ENCODE results near the gene PRR12. TPM values are rescaled to one million over a fixed set of nuclear protein-coding genes. Genes with fewer than 3 reads are reported as not detected.

Gene PRR12
- total RNA-seq, 1 donor from 2014 or later = 32.0 TPM

DNA sequence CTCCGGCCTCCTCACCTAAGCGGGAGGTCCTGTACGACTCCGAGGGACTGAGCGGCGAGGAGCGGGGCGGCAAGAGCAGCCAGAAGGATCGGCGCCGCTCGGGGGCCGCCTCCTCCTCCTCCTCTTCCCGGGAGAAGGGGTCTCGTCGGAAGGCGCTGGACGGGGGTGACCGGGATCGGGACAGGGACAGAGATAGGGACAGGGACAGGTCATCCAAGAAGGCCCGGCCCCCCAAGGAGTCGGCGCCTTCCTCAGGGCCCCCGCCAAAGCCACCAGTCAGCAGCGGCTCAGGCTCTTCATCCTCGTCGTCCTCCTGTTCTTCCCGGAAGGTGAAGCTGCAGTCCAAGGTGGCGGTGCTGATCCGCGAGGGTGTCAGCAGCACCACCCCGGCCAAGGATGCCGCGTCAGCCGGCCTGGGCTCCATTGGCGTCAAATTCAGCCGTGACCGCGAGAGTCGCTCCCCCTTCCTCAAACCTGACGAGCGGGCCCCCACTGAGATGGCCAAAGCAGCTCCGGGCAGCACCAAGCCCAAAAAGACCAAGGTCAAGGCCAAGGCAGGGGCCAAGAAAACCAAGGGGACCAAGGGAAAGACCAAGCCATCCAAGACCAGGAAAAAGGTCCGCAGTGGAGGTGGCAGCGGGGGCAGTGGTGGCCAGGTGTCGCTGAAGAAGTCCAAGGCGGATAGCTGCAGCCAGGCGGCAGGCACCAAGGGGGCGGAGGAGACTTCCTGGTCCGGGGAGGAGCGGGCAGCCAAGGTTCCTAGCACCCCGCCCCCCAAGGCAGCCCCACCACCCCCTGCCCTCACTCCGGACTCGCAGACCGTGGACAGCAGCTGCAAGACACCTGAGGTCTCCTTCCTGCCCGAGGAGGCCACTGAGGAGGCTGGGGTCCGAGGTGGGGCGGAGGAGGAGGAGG lies 61.8 kb downstream of the PRR12 start:
- Histone ChIP-seq H3K27me3 (ENCODE audit: low read depth) (no peaks in the 10 kb centered on the region), H3K4me1 (no peaks in the 10 kb centered on the region), H3K36me3 (peaks cover 92% of the 10 kb centered on the region), H3K4me3 (no peak overlapping the region), H3K27ac (no peak overlapping the region), H3K9me3 (no peaks in the 10 kb centered on the region)
- intact Hi-C loops (cut with DNase I) = no loop called here
- no peak for DNase-seq
- ATAC-seq = no peak
- TF ChIP-seq, protein P1, sequence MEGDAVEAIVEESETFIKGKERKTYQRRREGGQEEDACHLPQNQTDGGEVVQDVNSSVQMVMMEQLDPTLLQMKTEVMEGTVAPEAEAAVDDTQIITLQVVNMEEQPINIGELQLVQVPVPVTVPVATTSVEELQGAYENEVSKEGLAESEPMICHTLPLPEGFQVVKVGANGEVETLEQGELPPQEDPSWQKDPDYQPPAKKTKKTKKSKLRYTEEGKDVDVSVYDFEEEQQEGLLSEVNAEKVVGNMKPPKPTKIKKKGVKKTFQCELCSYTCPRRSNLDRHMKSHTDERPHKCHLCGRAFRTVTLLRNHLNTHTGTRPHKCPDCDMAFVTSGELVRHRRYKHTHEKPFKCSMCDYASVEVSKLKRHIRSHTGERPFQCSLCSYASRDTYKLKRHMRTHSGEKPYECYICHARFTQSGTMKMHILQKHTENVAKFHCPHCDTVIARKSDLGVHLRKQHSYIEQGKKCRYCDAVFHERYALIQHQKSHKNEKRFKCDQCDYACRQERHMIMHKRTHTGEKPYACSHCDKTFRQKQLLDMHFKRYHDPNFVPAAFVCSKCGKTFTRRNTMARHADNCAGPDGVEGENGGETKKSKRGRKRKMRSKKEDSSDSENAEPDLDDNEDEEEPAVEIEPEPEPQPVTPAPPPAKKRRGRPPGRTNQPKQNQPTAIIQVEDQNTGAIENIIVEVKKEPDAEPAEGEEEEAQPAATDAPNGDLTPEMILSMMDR (IDR thresholded peaks at IDR 0.05) = no peak

GRCh38 chr19:49653466-49653806 lies 62.5 kb downstream of the PRR12 start:
- intact Hi-C loops (cut with DNase I) = no loop called here
- Histone ChIP-seq H3K27ac (no peak overlapping the region), H3K27me3 (ENCODE audit: low read depth) (no peaks in the 10 kb centered on the region), H3K4me3 (no peak overlapping the region), H3K36me3 (peaks cover 92% of the 10 kb centered on the region), H3K4me1 (no peaks in the 10 kb centered on the region), H3K9me3 (no peaks in the 10 kb centered on the region)
- ATAC-seq (no peak), DNase-seq (no peak)
- TF ChIP-seq, protein P1 (IDR thresholded peaks at IDR 0.05) = no peak

GRCh38 chr19:49654581-49654980 lies 63.6 kb downstream of the PRR12 start:
- ATAC-seq = no peak
- H3K36me3 ChIP-seq = peaks cover 92% of the 10 kb centered on the region
- no peak overlapping the region for H3K27ac ChIP-seq

GRCh38 chr19:49655570-49656455 lies 64.8 kb downstream of the PRR12 start:
- TF ChIP-seq, protein P1 (IDR thresholded peaks at IDR 0.05) = no peak
- ATAC-seq (no peak), DNase-seq (no peak)
- Histone ChIP-seq H3K4me3 (no peak overlapping the region), H3K27ac (peak overlapping the region; percentile 18), H3K9me3 (no peaks in the 10 kb centered on the region), H3K36me3 (peaks cover 93% of the 10 kb centered on the region), H3K4me1 (no peaks in the 10 kb centered on the region), H3K27me3 (ENCODE audit: low read depth) (no peaks in the 10 kb centered on the region)
- intact Hi-C loops (cut with DNase I) = no loop called here

More at GRCh38 chr19:49654581-49654980, 63.6 kb downstream of the PRR12 start:
- no peaks in the 10 kb centered on the region for H3K27me3 ChIP-seq (ENCODE audit: low read depth)
- no peaks in the 10 kb centered on the region for H3K9me3 ChIP-seq
- H3K4me1 ChIP-seq = no peaks in the 10 kb centered on the region
- intact Hi-C loops (cut with DNase I) = no loop called here
- TF ChIP-seq, protein P1 (IDR thresholded peaks at IDR 0.05) = no peak
- no peak overlapping the region for H3K4me3 ChIP-seq
- no peak for DNase-seq

DNA sequence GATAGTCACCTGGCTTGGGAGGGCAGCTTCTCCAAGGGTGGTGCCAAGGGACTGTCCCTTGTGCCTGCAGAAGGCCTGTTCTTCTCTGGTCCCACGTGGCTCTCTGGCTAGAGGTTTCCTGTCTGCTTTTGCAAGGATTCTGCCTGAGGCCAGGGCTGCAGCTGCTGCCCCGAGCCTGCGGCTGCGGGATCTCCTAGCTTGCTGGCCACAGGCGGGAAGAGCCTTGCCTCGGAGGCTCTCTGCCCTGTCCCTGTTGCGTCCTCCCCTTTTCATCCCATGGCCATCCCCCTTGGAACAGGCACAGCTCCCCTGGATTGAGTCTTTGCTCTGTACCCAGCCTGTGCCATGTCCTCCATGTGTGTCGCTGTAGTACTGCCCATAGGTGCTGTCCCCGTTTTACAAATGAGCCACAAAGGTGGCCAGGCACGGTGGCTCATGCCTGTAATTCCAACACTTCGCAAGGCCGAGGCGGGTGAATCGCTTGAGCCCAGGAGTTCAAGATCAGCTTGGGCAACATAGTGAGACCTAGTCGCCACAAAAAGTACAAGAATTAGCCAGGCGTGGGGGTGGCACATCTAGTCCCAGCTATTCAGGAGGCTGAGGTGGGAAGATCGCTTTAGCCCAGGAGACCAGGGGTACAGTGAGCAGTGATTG lies 65.6 kb downstream of the PRR12 start:
- H3K4me3 ChIP-seq = no peak overlapping the region
- intact Hi-C loops (cut with DNase I) = no loop called here
- TF ChIP-seq, protein P1 (IDR thresholded peaks at IDR 0.05) = no peak
- peaks cover 95% of the 10 kb centered on the region for H3K36me3 ChIP-seq
- H3K9me3 ChIP-seq = no peaks in the 10 kb centered on the region
- DNase-seq (no peak), ATAC-seq (no peak)
- H3K27ac ChIP-seq = no peak overlapping the region
- no peaks in the 10 kb centered on the region for H3K4me1 ChIP-seq
- no peaks in the 10 kb centered on the region for H3K27me3 ChIP-seq (ENCODE audit: low read depth)
